GM03348 (cell line): ENCODE measurements around the gene RBSN.
"Not testable (repeated sequence)": the region's sequence is repeated elsewhere in the genome, so short reads cannot be mapped to it uniquely, and the experiment has no call there.

Experiments used
- DNase-seq: peaks from one replicate; pipeline ENCODE4 v3.0.0; 2012; ENCODE audit warnings: low spot score

The RBSN gene

GRCh38 chr3:15098503-15099363, at the start of gene RBSN:
Gene RBSN (minus strand): TSS chr3:15099148. CDS start chr3:15096120, 3,028 bp downstream.
- peak; percentile 98 for DNase-seq

- no peak for DNase-seq
Observed at GRCh38 chr3:15148614-15149013, 49.7 kb upstream of the RBSN start.

GRCh38 chr3:15136885-15137284, 37.9 kb upstream of the RBSN start:
- not testable (repeated sequence) for DNase-seq

GRCh38 chr3:15134968-15135367, 36.0 kb upstream of the RBSN start:
- not testable (repeated sequence) for DNase-seq

- not testable (repeated sequence) for DNase-seq
Observed at GRCh38 chr3:15128403-15128802, 29.5 kb upstream of the RBSN start.

GRCh38 chr3:15126975-15127374, 28.0 kb upstream of the RBSN start:
- not testable (repeated sequence) for DNase-seq

GRCh38 chr3:15122398-15122797, 23.4 kb upstream of the RBSN start:
- no peak for DNase-seq

- DNase-seq = no peak
Observed at GRCh38 chr3:15121936-15122335, 23.0 kb upstream of the RBSN start.

GRCh38 chr3:15120986-15121385, 22.0 kb upstream of the RBSN start:
- DNase-seq = no peak

GRCh38 chr3:15117011-15117410, 18.1 kb upstream of the RBSN start:
- DNase-seq = no peak

- no peak for DNase-seq
Observed at GRCh38 chr3:15116032-15116669, 17.2 kb upstream of the RBSN start.

- no peak for DNase-seq
Observed at GRCh38 chr3:15114466-15115358, 15.8 kb upstream of the RBSN start.

- no peak for DNase-seq
Observed at GRCh38 chr3:15113884-15114283, 14.9 kb upstream of the RBSN start.

- DNase-seq = no peak
Observed at GRCh38 chr3:15113471-15113870, 14.5 kb upstream of the RBSN start.

- DNase-seq = no peak
Observed at GRCh38 chr3:15112011-15112410, 13.1 kb upstream of the RBSN start.

GRCh38 chr3:15110206-15110605, 11.3 kb upstream of the RBSN start:
- peak; percentile 19 for DNase-seq

GRCh38 chr3:15108869-15109268, 9.9 kb upstream of the RBSN start:
- no peak for DNase-seq

- peak; percentile 91 for DNase-seq
Observed at GRCh38 chr3:15108082-15108545, 9.2 kb upstream of the RBSN start.

GRCh38 chr3:15107075-15107947, 8.4 kb upstream of the RBSN start:
- DNase-seq = no peak

- DNase-seq = peak; percentile 58
Observed at GRCh38 chr3:15102836-15103235, 3.9 kb upstream of the RBSN start.

GRCh38 chr3:15102256-15102655, 3.3 kb upstream of the RBSN start:
- no peak for DNase-seq
